ENCODE data around the gene BRINP1.

BRINP1 gene

DNA sequence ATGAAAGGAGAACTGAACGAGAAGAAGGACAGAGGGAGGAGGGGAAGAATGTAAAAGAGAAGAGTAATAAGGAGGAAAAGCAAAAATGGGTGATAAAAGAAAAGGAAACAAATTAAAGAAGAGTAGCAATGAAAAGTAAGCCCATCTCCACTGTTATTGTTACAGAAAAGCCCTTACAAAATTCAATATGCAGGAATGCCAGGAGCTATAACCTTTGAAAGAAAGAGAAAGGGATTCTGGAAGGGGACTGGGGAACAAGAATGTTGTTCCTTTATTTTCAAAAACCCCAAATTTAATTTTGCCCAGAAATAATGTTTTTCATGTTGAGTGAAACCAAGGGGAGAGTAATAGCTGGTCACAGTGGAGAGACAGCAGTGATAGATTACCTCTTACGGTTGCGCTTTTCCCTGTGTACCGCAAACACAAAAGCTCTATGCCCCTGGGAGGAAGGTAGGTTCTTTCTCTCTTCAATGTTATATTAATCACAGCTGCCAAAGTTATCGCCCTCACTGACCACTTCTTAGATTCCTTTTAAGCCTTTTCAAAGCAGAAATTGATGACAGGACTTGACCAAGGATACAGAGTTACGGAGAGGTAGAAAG lies 86.7 kb downstream of the BRINP1 start:
- no peak for TF ChIP-seq YY1 (IDR thresholded peaks at IDR 0.05; ENCODE audit: low read depth)
- TF ChIP-seq FOXM1 (IDR thresholded peaks at IDR 0.05; ENCODE audit: borderline replicate concordance, low read depth), result no peak
- no peak for TF ChIP-seq EP300 (IDR thresholded peaks at IDR 0.05; ENCODE audit: borderline replicate concordance)
- no peak for TF ChIP-seq TAF1 (IDR thresholded peaks at IDR 0.05; ENCODE audit: low read depth)
- no peak for TF ChIP-seq ZBTB7A (IDR thresholded peaks at IDR 0.05; ENCODE audit: low read depth)
- TF ChIP-seq RAD21 (IDR thresholded peaks at IDR 0.05; ENCODE audit: low read depth), result no peak
- no peak for TF ChIP-seq NFIC (IDR thresholded peaks at IDR 0.05)
- no peak for TF ChIP-seq TCF12 (IDR thresholded peaks at IDR 0.05; ENCODE audit: low read depth)
- TF ChIP-seq, protein P1, sequence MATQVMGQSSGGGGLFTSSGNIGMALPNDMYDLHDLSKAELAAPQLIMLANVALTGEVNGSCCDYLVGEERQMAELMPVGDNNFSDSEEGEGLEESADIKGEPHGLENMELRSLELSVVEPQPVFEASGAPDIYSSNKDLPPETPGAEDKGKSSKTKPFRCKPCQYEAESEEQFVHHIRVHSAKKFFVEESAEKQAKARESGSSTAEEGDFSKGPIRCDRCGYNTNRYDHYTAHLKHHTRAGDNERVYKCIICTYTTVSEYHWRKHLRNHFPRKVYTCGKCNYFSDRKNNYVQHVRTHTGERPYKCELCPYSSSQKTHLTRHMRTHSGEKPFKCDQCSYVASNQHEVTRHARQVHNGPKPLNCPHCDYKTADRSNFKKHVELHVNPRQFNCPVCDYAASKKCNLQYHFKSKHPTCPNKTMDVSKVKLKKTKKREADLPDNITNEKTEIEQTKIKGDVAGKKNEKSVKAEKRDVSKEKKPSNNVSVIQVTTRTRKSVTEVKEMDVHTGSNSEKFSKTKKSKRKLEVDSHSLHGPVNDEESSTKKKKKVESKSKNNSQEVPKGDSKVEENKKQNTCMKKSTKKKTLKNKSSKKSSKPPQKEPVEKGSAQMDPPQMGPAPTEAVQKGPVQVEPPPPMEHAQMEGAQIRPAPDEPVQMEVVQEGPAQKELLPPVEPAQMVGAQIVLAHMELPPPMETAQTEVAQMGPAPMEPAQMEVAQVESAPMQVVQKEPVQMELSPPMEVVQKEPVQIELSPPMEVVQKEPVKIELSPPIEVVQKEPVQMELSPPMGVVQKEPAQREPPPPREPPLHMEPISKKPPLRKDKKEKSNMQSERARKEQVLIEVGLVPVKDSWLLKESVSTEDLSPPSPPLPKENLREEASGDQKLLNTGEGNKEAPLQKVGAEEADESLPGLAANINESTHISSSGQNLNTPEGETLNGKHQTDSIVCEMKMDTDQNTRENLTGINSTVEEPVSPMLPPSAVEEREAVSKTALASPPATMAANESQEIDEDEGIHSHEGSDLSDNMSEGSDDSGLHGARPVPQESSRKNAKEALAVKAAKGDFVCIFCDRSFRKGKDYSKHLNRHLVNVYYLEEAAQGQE (IDR thresholded peaks at IDR 0.05; ENCODE audit: low read depth), result no peak
- no peak for TF ChIP-seq EGR1 (IDR thresholded peaks at IDR 0.05)
- no peak for TF ChIP-seq CREB1 (IDR thresholded peaks at IDR 0.05; ENCODE audit: low read depth)

DNA sequence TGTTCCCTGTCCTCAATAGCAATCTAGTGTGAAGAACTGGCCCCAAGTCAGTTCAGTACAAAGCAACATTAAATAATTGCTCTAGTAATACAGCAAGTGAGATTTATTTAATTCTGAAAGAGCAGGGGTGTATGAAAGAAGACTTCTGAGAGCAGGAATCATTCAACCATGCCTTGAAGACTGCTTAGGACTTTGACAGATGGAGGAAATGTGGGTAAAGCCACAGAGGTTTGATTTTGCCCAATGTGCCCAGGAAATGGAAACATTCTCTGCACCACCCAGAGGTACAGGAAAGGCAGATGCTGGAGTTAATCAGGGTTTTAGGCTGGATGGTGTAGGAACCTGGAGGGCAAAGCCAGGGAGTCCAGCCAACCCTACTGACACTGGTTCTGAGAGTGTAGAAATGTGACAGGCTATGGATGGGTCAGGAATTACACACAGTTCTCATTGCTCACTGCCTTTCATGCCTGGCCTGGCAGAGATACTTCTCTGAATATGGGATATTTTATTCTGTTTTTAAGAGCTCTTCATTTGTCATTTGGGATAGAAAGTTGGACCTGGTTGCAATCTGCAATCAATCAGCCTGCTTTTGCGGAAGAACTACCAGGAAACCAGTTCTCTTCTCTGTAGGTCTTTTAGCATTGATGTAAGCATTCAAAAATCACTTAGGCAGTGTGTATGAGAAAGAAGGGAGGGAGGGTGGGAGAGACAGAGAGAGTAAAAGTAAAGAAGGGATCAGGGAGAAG lies 88.3 kb downstream of the BRINP1 start:
- TF ChIP-seq EGR1 (IDR thresholded peaks at IDR 0.05) (no peak), YY1 (IDR thresholded peaks at IDR 0.05; ENCODE audit: low read depth) (no peak), TAF1 (IDR thresholded peaks at IDR 0.05; ENCODE audit: low read depth) (no peak), TCF12 (IDR thresholded peaks at IDR 0.05; ENCODE audit: low read depth) (no peak), RAD21 (IDR thresholded peaks at IDR 0.05; ENCODE audit: low read depth) (no peak), EP300 (IDR thresholded peaks at IDR 0.05; ENCODE audit: borderline replicate concordance) (no peak), TEAD4 (IDR thresholded peaks at IDR 0.05) (no peak), NFIC (IDR thresholded peaks at IDR 0.05) (no peak)

GRCh38 chr9:119278171-119278570 lies 91.1 kb downstream of the BRINP1 start:
- TF ChIP-seq TEAD4 (IDR thresholded peaks at IDR 0.05) (no peak), NFIC (IDR thresholded peaks at IDR 0.05) (no peak), EGR1 (IDR thresholded peaks at IDR 0.05) (no peak), ZBTB7A (IDR thresholded peaks at IDR 0.05; ENCODE audit: low read depth) (no peak), YY1 (IDR thresholded peaks at IDR 0.05; ENCODE audit: low read depth) (no peak), CEBPB (IDR thresholded peaks at IDR 0.05) (no peak), TCF12 (IDR thresholded peaks at IDR 0.05; ENCODE audit: low read depth) (no peak), FOXM1 (IDR thresholded peaks at IDR 0.05; ENCODE audit: borderline replicate concordance, low read depth) (no peak)

DNA sequence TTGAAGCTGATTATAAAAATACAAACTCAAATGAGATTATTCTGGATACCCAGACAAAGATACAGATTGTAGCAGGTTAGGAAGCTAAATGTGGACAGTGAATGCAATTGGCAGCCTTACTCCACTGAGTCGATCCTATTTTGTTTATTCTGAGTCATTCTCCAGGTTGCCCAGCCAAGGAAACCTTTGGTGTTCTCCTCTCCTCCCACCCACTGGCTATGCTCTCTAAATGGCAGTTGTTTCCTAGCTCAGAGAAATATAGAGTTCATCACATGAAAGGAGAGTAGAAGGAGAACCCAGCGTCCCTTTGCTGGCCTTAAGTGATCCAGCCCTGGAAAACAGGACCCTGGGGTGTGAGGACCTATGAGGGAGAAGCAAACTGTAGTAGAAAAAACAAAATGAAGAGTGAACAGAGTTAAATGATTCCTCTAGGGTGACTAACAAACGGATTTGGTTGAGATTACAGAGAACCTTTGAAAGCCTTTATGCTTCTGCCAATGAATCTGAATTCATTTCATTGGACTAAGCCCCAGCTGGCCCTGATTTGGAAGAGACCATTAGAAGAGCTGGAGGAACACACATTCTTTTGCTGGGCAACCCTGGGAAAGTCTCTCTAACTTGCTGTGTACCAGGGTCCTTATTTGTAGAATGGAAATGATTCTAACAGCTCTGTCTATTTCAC lies 95.1 kb downstream of the BRINP1 start:
- TF ChIP-seq, protein P1 (IDR thresholded peaks at IDR 0.05; ENCODE audit: low read depth), result no peak

DNA sequence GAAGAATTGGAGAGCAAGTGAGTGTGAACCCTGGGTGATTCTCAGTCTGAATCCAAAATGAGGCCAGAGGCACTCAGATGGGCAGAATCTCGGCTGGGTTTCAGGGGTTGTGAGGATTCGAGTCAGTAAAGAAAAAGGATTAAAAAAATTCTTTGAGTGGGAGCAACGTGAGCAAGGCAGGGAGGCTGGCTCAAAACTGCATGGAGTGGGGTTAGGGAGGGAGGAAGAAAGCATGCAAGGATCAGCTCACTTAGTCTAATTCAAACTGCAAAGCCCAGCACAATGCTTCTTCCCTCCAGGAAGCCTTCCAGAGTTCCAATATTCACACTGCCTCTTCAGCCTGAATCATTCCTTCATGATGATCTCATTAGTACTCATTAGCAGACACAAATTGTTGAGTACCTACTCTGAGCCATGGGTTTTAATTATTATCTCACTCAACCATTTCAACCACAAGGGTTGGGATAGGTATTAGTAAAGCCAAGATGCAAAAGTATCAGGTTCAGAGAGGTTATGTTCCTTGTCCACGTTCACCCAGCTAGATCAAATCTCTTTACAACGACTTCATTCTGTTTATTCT lies 95.8 kb downstream of the BRINP1 start:
- TF ChIP-seq CEBPB (IDR thresholded peaks at IDR 0.05) (no peak), TAF1 (IDR thresholded peaks at IDR 0.05; ENCODE audit: low read depth) (no peak), ZBTB7A (IDR thresholded peaks at IDR 0.05; ENCODE audit: low read depth) (no peak), YY1 (IDR thresholded peaks at IDR 0.05; ENCODE audit: low read depth) (no peak), RAD21 (IDR thresholded peaks at IDR 0.05; ENCODE audit: low read depth) (no peak), NFIC (IDR thresholded peaks at IDR 0.05) (no peak)
- TF ChIP-seq, protein P2, sequence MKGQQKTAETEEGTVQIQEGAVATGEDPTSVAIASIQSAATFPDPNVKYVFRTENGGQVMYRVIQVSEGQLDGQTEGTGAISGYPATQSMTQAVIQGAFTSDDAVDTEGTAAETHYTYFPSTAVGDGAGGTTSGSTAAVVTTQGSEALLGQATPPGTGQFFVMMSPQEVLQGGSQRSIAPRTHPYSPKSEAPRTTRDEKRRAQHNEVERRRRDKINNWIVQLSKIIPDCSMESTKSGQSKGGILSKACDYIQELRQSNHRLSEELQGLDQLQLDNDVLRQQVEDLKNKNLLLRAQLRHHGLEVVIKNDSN (IDR thresholded peaks at IDR 0.05), result no peak

DNA sequence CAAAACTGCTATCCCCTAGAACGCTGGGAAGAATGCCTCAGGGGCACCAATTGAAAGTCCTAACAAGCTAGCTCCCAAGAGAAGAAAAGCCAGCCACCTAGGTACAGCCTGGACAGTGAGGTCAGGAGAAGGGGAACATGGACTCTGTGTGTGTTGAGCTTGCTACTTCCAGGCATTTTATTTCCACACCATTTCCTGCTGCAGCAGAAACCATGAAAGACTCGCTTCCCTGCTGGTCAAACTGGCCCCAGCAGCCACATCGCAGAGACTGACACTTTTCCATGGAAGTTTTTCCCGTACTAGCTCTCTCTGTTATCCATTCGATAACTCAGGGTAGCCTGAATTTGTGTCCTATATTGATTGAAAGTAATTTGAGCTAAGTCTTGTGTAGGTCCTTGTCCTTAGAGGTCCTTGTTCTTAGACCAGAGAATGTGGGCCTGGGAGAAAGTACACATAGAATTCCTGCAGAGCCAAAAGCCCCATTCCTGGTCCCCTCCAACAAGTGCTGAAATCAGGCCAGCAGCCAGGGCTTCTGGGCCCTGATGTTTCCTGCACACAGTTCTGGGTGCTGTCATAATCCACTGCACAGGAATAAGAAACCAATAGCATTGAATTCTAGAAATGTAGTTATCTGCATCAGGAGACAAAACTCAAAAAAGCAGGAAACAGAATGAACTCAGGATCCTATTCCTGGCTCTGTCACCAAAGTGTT lies 96.6 kb downstream of the BRINP1 start:
- TF ChIP-seq EP300 (IDR thresholded peaks at IDR 0.05; ENCODE audit: borderline replicate concordance) (no peak), YY1 (IDR thresholded peaks at IDR 0.05; ENCODE audit: low read depth) (no peak)
